HCT116 (cell line): Measurements from ENCODE around the gene SORCS2. TPM values are rescaled to one million over a fixed set of nuclear protein-coding genes. Genes with fewer than 3 reads are reported as not detected.

ENCODE experiments used
- ATAC-seq: fragments of 200-7000 bp; cut with Tn5 transposase; 2 replicates; pipeline ENCODE4 v1.9.1; 2020; ENCODE audit warnings: mild to moderate bottlenecking, moderate library complexity
- BruUV-seq: library from RNA; stranded (reverse); fragments of 400-500 nt; replicated peaks from 2 replicates; lab custom pipeline; 2021; lab: Mats Ljungman, UMichigan
- CTCF ChIA-PET: fragments of 300-600 bp; sonication (Branson Sonifier 250); formaldehyde crosslinking; loops from one replicate; lab custom pipeline; 2021; ENCODE audit warnings: antibody characterized with exemption; lab: Charles Lee
- POLR2A ChIA-PET: fragments of 300-600, 350-600 bp; sonication (Branson Sonifier 250); formaldehyde crosslinking; loops from one replicate; lab custom pipeline; 2021; ENCODE audit warnings: antibody characterized with exemption; lab: Charles Lee
- RAD21 ChIA-PET, 2 experiments: fragments of 300-600 bp; sonication (Branson Sonifier 250); formaldehyde crosslinking; loops; one replicate each; lab custom pipeline; 2023; ENCODE audit warnings: low total read pairs in 2 of 2; ENCODE audit not compliant: uncharacterized antibody in 2 of 2, unreplicated experiment in 2 of 2, low non-redundant PET in 1 of 2; lab: Charles Lee
- DNase-seq: peaks from one replicate; pipeline ENCODE4 v3.0.0-alpha.2; 2010; ENCODE audit warnings: low read depth, low spot score
- H2AFZ ChIP-seq: fragments of 200-600 bp; shearing (Covaris generic), sonication (generic); 2 replicates; pipeline ENCODE4 v1.6.1; 2017; ENCODE audit warnings: low read depth, mixed run types, mixed read lengths, antibody characterized with exemption, low read length; ENCODE audit not compliant: poor library complexity, severe bottlenecking
- H3K27ac ChIP-seq: 2 replicates; pipeline ENCODE4 v1.5.1; 2012; ENCODE audit warnings: low read depth, low read length
- H3K27me3 ChIP-seq: fragments of 200-600 bp; sonication (generic); 2 replicates; pipeline ENCODE4 v1.6.1; 2016; ENCODE audit warnings: mixed run types, low read length, mixed read lengths; ENCODE audit not compliant: insufficient read depth
- H3K36me3 ChIP-seq, 2 experiments: fragments of 200-500 bp in 1 of 2; fragments of 200-600 bp in 1 of 2; sonication (Bioruptor generic) in 1 of 2; sonication (generic) in 1 of 2; 2 replicates each; pipeline versions ENCODE4 v1.5.1 to v1.6.1; 2014 to 2016; ENCODE audit warnings: low read length in 2 of 2, inconsistent platforms in 1 of 2, mixed read lengths in 1 of 2, mixed run types in 1 of 2; ENCODE audit not compliant: insufficient read depth in 2 of 2, control insufficient read depth in 1 of 2
- H3K4me1 ChIP-seq, 2 experiments: fragments of 200-600 bp in 1 of 2; sonication (generic) in 1 of 2; 2 replicates each; pipeline versions ENCODE4 v1.5.1 to v1.6.1; 2012 to 2017; ENCODE audit warnings: low read length in 2 of 2, inconsistent platforms in 1 of 2, mild to moderate bottlenecking in 1 of 2, mixed read lengths in 1 of 2, mixed run types in 1 of 2, moderate library complexity in 1 of 2; ENCODE audit not compliant: insufficient read depth in 2 of 2, control insufficient read depth in 1 of 2
- H3K4me2 ChIP-seq: fragments of 200-600 bp; sonication (generic); 2 replicates; pipeline ENCODE4 v1.6.1; 2017; ENCODE audit warnings: mixed run types, low read length, mixed read lengths
- H3K4me3 ChIP-seq, 2 experiments: fragments of 200-600 bp in 1 of 2; sonication (generic) in 1 of 2; replicated peaks in 1 of 2; 2 replicates each; pipeline ENCODE4 v1.5.1; 2011 to 2016; ENCODE audit warnings: low read length in 2 of 2, control low read depth in 1 of 2, low read depth in 1 of 2, mild to moderate bottlenecking in 1 of 2, mixed read lengths in 1 of 2, mixed run types in 1 of 2
- H3K79me2 ChIP-seq: fragments of 200-600 bp; sonication (generic); 2 replicates; pipeline ENCODE4 v1.6.1; 2017; ENCODE audit warnings: mild to moderate bottlenecking, mixed run types, low read length, moderate library complexity, mixed read lengths; ENCODE audit not compliant: insufficient read depth
- H3K9ac ChIP-seq: fragments of 200-600 bp; sonication (generic); 2 replicates; pipeline ENCODE4 v1.6.1; 2016; ENCODE audit warnings: low read length, mixed read lengths
- H3K9me2 ChIP-seq: fragments of 200-600 bp; sonication (generic), shearing (Covaris generic); 2 replicates; pipeline ENCODE4 v1.6.1; 2017; ENCODE audit warnings: mixed run types, mild to moderate bottlenecking, moderate library complexity; ENCODE audit not compliant: insufficient read depth
- H3K9me3 ChIP-seq, 2 experiments: fragments of 200-500 bp in 1 of 2; fragments of 200-600 bp in 1 of 2; sonication (Bioruptor generic) in 1 of 2; sonication (generic) in 1 of 2; 2 replicates each; pipeline ENCODE4 v1.6.1; 2014 to 2017; ENCODE audit warnings: low read length in 2 of 2, mixed read lengths in 2 of 2, inconsistent platforms in 1 of 2, low read depth in 1 of 2, mild to moderate bottlenecking in 1 of 2, mixed run types in 1 of 2, moderate library complexity in 1 of 2; ENCODE audit not compliant: control insufficient read depth in 1 of 2, insufficient read depth in 1 of 2
- H4K20me1 ChIP-seq: fragments of 200-600 bp; sonication (generic), shearing (Covaris generic); 2 replicates; pipeline ENCODE4 v1.6.1; 2017; ENCODE audit warnings: mixed run types, mild to moderate bottlenecking, moderate library complexity; ENCODE audit not compliant: insufficient read depth
- CBX3 ChIP-seq: IDR thresholded peaks from 2 replicates; pipeline ENCODE4 v1.6.1; 2012; ENCODE audit warnings: low read depth
- ELF1 ChIP-seq: IDR thresholded peaks from 2 replicates; pipeline ENCODE4 v1.6.1; 2012; ENCODE audit warnings: low read depth, borderline replicate concordance
- EZH2phosphoT487 ChIP-seq: fragments of 200-600 bp; IDR thresholded peaks from 2 replicates; pipeline ENCODE4 v1.6.1; 2018; ENCODE audit warnings: antibody characterized with exemption, borderline replicate concordance
- JUND ChIP-seq: IDR thresholded peaks from 2 replicates; pipeline ENCODE4 v1.6.1; 2012
- POLR2A ChIP-seq: IDR thresholded peaks from 2 replicates; pipeline ENCODE4 v1.7.0; 2011; ENCODE audit warnings: borderline replicate concordance; ENCODE audit not compliant: insufficient read depth, insufficient read length; ENCODE audit errors: extremely low read depth
- POLR2AphosphoS5 ChIP-seq: IDR thresholded peaks from 2 replicates; pipeline ENCODE4 v1.6.1; 2011; ENCODE audit warnings: mild to moderate bottlenecking, low read depth, low read length, moderate library complexity
- RAD21 ChIP-seq: IDR thresholded peaks from 2 replicates; pipeline ENCODE4 v1.6.1; 2012; ENCODE audit warnings: low read depth, mild to moderate bottlenecking
- SP1 ChIP-seq: IDR thresholded peaks from 2 replicates; pipeline ENCODE4 v1.6.1; 2012; ENCODE audit warnings: low read depth
- SRF ChIP-seq: IDR thresholded peaks from 2 replicates; pipeline ENCODE4 v1.6.1; 2012; ENCODE audit warnings: low read depth
- TCF7L2 ChIP-seq: IDR thresholded peaks from 2 replicates; pipeline ENCODE4 v1.7.0; 2011; ENCODE audit warnings: borderline replicate concordance, inconsistent platforms; ENCODE audit not compliant: insufficient read depth, insufficient read length; ENCODE audit errors: extremely low read depth
- ZNF274 ChIP-seq: fragments of 200-500 bp; sonication (Bioruptor generic); IDR thresholded peaks from 2 replicates; pipeline ENCODE4 v1.6.1; 2014; ENCODE audit warnings: mild to moderate bottlenecking, low read depth, low read length, inconsistent platforms
- intact Hi-C: fragments of 100-400 bp; cut with micrococcal nuclease; formaldehyde crosslinking; loops from 2 replicates; pipeline ENCODE4 v1.10.0; 2022
- total RNA-seq: library from RNA; stranded (reverse); gene quantifications from one replicate; pipeline ENCODE4 v1.2.1, GENCODE V29; 2021; ENCODE audit not compliant: unreplicated experiment
- TF ChIP-seq, protein P1 (sequence below): IDR thresholded peaks from 2 replicates; pipeline ENCODE4 v1.6.1; 2012
- TF ChIP-seq, protein P2 (sequence below): IDR thresholded peaks from 2 replicates; pipeline ENCODE4 v1.6.1; 2012; ENCODE audit warnings: low read depth
- TF ChIP-seq, protein P3 (sequence below): IDR thresholded peaks from 2 replicates; pipeline ENCODE4 v1.6.1; 2011; ENCODE audit warnings: mild to moderate bottlenecking, low read length, moderate library complexity; ENCODE audit not compliant: insufficient replicate concordance; ENCODE audit errors: extremely low read depth

SORCS2 gene
- total RNA-seq, 1 experiment from 2014 or later = 0.37 TPM

DNA sequence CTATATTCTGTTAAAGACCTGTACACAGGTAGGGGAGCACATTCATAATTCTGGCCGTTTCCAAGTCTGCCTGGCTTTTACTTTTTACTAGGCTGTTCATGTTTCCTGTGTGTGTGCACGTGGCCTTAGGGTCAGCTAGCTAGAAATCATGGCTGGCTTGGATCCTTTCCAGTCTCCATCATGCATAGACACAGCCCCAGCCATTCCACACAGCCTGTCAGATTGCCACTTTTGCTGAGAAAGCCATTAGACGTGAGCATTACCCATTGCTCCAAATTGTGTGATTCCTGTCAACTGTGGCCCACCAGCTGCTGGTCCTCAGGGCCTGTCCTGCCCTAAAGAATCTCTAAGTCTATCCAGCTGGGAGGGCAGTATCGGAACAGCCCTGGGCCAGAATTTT is 11.4 kb upstream of the SORCS2 start (continued):
- TF ChIP-seq POLR2A = no peak

DNA sequence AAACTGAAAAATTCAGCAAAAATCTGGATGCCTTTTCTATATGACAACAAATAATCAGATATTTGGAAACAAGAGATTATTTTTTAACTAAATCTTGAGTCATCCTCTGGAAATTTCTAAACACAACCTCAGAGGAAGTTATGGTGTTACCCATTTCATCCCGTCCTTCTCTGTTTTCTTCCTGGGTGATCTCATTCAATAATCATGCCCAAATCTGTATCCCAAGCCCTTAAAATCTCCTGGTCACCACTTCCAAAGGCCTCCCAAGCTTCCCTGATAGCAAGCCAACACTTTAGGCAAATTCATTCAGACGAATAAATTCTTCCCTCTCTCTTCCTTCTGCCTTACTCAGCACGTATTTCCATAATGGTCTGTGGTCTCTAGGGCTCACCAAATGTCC is 9.7 kb upstream of the SORCS2 start:
- Histone ChIP-seq H3K4me3 (no peak overlapping the region), H3K4me2 (no peak overlapping the region), H3K27me3 (no peaks in the 10 kb centered on the region), H3K9me2 (no peaks in the 10 kb centered on the region), H3K36me3 (no peaks in the 10 kb centered on the region), H3K9ac (no peak overlapping the region), H3K27ac (no peak overlapping the region), H3K79me2 (no peaks in the 10 kb centered on the region), H3K9me3 (peaks cover 7 to 9% of the 10 kb centered on the region in 2 experiments; a peak in 2 of 4 replicates), H2AFZ (no peak overlapping the region)
- intact Hi-C loops = no loop called here
- RAD21 ChIA-PET = no interaction called here
- POLR2A ChIA-PET = no interaction called here
- ATAC-seq (no peak), DNase-seq (no peak)
- CTCF ChIA-PET = no interaction called here
- BruUV-seq = no TSS peak
- TF ChIP-seq POLR2A = no peak
- TF ChIP-seq, protein P1, sequence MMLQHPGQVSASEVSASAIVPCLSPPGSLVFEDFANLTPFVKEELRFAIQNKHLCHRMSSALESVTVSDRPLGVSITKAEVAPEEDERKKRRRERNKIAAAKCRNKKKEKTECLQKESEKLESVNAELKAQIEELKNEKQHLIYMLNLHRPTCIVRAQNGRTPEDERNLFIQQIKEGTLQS = no peak
- TF ChIP-seq EZH2phosphoT487 = no peak
- TF ChIP-seq ELF1 = no peak
- no peak for TF ChIP-seq RAD21
- no peak for TF ChIP-seq POLR2AphosphoS5
- TF ChIP-seq SP1 = no peak
- TF ChIP-seq, all 23 proteins: peak for 0
- H3K4me1 ChIP-seq = no peaks in the 10 kb centered on the region
- H4K20me1 ChIP-seq = no peaks in the 10 kb centered on the region

DNA sequence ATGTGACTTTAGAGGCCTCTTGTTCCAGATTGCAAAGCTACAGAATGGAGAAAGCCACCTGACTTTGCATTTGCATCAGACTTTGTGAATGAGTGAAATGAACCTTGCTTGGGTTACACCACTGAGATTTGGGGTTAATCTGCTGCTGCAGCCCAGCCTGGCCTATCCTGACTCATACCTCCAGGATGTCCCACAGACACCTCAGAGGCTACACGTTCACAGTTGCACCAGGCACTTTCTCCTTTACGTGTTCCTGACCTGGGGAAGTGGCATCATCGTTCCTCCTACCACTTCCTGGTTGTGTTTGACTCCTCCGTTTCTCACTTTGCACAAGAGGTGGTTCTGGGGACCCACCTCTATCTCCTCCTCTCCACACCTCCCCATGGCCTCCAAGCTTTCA is 9.2 kb upstream of the SORCS2 start:
- Histone ChIP-seq H4K20me1 (no peaks in the 10 kb centered on the region), H3K27me3 (peaks cover 1% of the 10 kb centered on the region; the same call in 1 of the 2 replicates), H2AFZ (no peak overlapping the region), H3K9me3 (peaks cover 7 to 9% of the 10 kb centered on the region in 2 experiments; a peak in 2 of 4 replicates), H3K4me2 (no peak overlapping the region), H3K9ac (no peak overlapping the region), H3K4me1 (no peaks in the 10 kb centered on the region), H3K79me2 (no peaks in the 10 kb centered on the region), H3K27ac (no peak overlapping the region), H3K36me3 (no peaks in the 10 kb centered on the region), H3K9me2 (no peaks in the 10 kb centered on the region), H3K4me3 (no peak overlapping the region)
- DNase-seq (no peak), ATAC-seq (no peak)
- intact Hi-C loops = no loop called here
- BruUV-seq = no TSS peak
- ChIA-PET CTCF (no interaction called here), RAD21 (no interaction called here), POLR2A (no interaction called here)
- TF ChIP-seq, protein P2, sequence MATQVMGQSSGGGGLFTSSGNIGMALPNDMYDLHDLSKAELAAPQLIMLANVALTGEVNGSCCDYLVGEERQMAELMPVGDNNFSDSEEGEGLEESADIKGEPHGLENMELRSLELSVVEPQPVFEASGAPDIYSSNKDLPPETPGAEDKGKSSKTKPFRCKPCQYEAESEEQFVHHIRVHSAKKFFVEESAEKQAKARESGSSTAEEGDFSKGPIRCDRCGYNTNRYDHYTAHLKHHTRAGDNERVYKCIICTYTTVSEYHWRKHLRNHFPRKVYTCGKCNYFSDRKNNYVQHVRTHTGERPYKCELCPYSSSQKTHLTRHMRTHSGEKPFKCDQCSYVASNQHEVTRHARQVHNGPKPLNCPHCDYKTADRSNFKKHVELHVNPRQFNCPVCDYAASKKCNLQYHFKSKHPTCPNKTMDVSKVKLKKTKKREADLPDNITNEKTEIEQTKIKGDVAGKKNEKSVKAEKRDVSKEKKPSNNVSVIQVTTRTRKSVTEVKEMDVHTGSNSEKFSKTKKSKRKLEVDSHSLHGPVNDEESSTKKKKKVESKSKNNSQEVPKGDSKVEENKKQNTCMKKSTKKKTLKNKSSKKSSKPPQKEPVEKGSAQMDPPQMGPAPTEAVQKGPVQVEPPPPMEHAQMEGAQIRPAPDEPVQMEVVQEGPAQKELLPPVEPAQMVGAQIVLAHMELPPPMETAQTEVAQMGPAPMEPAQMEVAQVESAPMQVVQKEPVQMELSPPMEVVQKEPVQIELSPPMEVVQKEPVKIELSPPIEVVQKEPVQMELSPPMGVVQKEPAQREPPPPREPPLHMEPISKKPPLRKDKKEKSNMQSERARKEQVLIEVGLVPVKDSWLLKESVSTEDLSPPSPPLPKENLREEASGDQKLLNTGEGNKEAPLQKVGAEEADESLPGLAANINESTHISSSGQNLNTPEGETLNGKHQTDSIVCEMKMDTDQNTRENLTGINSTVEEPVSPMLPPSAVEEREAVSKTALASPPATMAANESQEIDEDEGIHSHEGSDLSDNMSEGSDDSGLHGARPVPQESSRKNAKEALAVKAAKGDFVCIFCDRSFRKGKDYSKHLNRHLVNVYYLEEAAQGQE = no peak
- TF ChIP-seq ZNF274 (no peak), SRF (no peak), JUND (no peak), TCF7L2 (no peak), CBX3 (no peak)
- TF ChIP-seq, protein P3, sequence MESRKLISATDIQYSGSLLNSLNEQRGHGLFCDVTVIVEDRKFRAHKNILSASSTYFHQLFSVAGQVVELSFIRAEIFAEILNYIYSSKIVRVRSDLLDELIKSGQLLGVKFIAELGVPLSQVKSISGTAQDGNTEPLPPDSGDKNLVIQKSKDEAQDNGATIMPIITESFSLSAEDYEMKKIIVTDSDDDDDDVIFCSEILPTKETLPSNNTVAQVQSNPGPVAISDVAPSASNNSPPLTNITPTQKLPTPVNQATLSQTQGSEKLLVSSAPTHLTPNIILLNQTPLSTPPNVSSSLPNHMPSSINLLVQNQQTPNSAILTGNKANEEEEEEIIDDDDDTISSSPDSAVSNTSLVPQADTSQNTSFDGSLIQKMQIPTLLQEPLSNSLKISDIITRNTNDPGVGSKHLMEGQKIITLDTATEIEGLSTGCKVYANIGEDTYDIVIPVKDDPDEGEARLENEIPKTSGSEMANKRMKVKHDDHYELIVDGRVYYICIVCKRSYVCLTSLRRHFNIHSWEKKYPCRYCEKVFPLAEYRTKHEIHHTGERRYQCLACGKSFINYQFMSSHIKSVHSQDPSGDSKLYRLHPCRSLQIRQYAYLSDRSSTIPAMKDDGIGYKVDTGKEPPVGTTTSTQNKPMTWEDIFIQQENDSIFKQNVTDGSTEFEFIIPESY = no peak
